Prostate gland (tissue), 2 donors: Measurements from ENCODE around the gene DOCK2. TPM values are rescaled to one million over a fixed set of nuclear protein-coding genes. Genes with fewer than 3 reads are reported as not detected.

Experiments used
- DNase-seq: peaks from one replicate; pipeline ENCODE4 v3.0.0-alpha.2; 2019; ENCODE audit warnings: low spot score
- H3K27ac ChIP-seq, 2 donors: fragments of 200-600 bp; sonication (generic); 2 replicates each; pipeline ENCODE4 v1.5.1; 2017 to 2019
- H3K27me3 ChIP-seq: fragments of 200-600 bp; sonication (generic); replicated peaks from 2 replicates; pipeline ENCODE4 v1.5.1; 2019; ENCODE audit not compliant: insufficient read depth
- H3K36me3 ChIP-seq, 2 donors: fragments of 200-600 bp; sonication (generic); 1 replicate in 1 of 2; 2 replicates in 1 of 2; pipeline versions ENCODE4 v1.5.1 to v1.8.1; 2017 to 2019
- H3K4me1 ChIP-seq: fragments of 200-600 bp; sonication (generic); replicated peaks from 2 replicates; pipeline ENCODE4 v1.5.1; 2019
- H3K4me3 ChIP-seq, 2 donors: fragments of 200-600 bp; sonication (generic); 2 replicates each; pipeline ENCODE4 v1.5.1; 2017 to 2019
- H3K9me3 ChIP-seq: fragments of 200-600 bp; sonication (generic); 2 replicates; pipeline ENCODE4 v1.5.1; 2017
- CTCF ChIP-seq, 4 experiments: fragments of 200-600 bp in 2 of 4; fragments of 450-650 bp in 2 of 4; sonication (generic) in 2 of 4; IDR thresholded peaks; 1 replicate in 3 of 4; 2 replicates in 1 of 4; pipeline ENCODE4 v1.5.1; 2016 to 2019; ENCODE audit warnings: antibody characterized with exemption in 4 of 4, mild to moderate bottlenecking in 2 of 4, moderate library complexity in 2 of 4
- POLR2A ChIP-seq: fragments of 450-650 bp; IDR thresholded peaks from one replicate; pipeline ENCODE4 v1.6.1; 2016; ENCODE audit warnings: antibody characterized with exemption, mild to moderate bottlenecking
- POLR2AphosphoS5 ChIP-seq: sonication (generic); formaldehyde crosslinking; IDR thresholded peaks from one replicate; pipeline ENCODE4 v1.6.1; 2017; ENCODE audit warnings: antibody characterized with exemption
- WGBS: methylation state at CpG from one replicate; pipeline ENCODE4 v1.1.5; 2018; 5-methylcytosine and 5-hydroxymethylcytosine counted together
- intact Hi-C: fragments of 100-400 bp; cut with DNase I; formaldehyde crosslinking; loops from one replicate; pipeline ENCODE4 v1.14.2; 2022
- total RNA-seq, 2 donors: library from RNA; depleted of rRNA; stranded (reverse); fragments of >200 nt; gene quantifications; one replicate each; pipeline ENCODE4 v1.1.0, GENCODE V29; 2016

The DOCK2 gene
- total RNA-seq, 2 donors from 2014 or later: 2.5 to 6.2 TPM

GRCh38 chr5:169716287-169716686, 79.2 kb downstream of the DOCK2 start:
- H3K4me1 ChIP-seq: no peaks in the 10 kb centered on the region
- H3K9me3 ChIP-seq: no peaks in the 10 kb centered on the region
- H3K36me3 ChIP-seq: no peaks in the 10 kb centered on the region
- DNase-seq: no peak
- no peaks in the 10 kb centered on the region for H3K27me3 ChIP-seq
- no peak overlapping the region for H3K4me3 ChIP-seq
- TF ChIP-seq CTCF (IDR thresholded peaks at IDR 0.05) (no peak), POLR2A (no peak), POLR2AphosphoS5 (no peak)
- intact Hi-C loops: no loop called here
- 92% methylated on average over 1 of the region's 1 CpG for WGBS
- H3K27ac ChIP-seq: no peak overlapping the region

GRCh38 chr5:169717288-169717687, 80.2 kb downstream of the DOCK2 start:
- Histone ChIP-seq H3K27ac (no peak overlapping the region), H3K9me3 (no peaks in the 10 kb centered on the region), H3K36me3 (no peaks in the 10 kb centered on the region), H3K4me3 (no peak overlapping the region), H3K27me3 (no peaks in the 10 kb centered on the region), H3K4me1 (no peaks in the 10 kb centered on the region)
- TF ChIP-seq POLR2A (no peak), CTCF (IDR thresholded peaks at IDR 0.05) (no peak), POLR2AphosphoS5 (no peak)
- 73% methylated on average over 3 of the region's 3 CpGs for WGBS
- peak; percentile 11 for DNase-seq
- intact Hi-C loops: no loop called here

- H3K36me3 ChIP-seq: no peaks in the 10 kb centered on the region
- no peaks in the 10 kb centered on the region for H3K4me1 ChIP-seq
- TF ChIP-seq POLR2AphosphoS5 (no peak), POLR2A (no peak), CTCF (IDR thresholded peaks at IDR 0.05) (no peak)
- no peak overlapping the region for H3K27ac ChIP-seq
- H3K27me3 ChIP-seq: no peaks in the 10 kb centered on the region
- no peak for DNase-seq
- no peaks in the 10 kb centered on the region for H3K9me3 ChIP-seq
- intact Hi-C loops: no loop called here
- 88% methylated on average over 7 of the region's 7 CpGs for WGBS
- no peak overlapping the region for H3K4me3 ChIP-seq
Measured at GRCh38 chr5:169719360-169720314, 82.6 kb downstream of the DOCK2 start.

GRCh38 chr5:169721771-169722170, 84.7 kb downstream of the DOCK2 start:
- no peak for DNase-seq
- 94% methylated on average over 2 of the region's 2 CpGs for WGBS
- no peaks in the 10 kb centered on the region for H3K27me3 ChIP-seq
- TF ChIP-seq POLR2A: no peak
- no peak for TF ChIP-seq POLR2AphosphoS5
- no peak for TF ChIP-seq CTCF (IDR thresholded peaks at IDR 0.05)
- H3K4me1 ChIP-seq: no peaks in the 10 kb centered on the region
- no peak overlapping the region for H3K4me3 ChIP-seq
- H3K9me3 ChIP-seq: no peaks in the 10 kb centered on the region
- intact Hi-C loops: no loop called here
- no peak overlapping the region for H3K27ac ChIP-seq
- H3K36me3 ChIP-seq: no peaks in the 10 kb centered on the region
